Uterus (tissue), 2 donors: ENCODE measurements around the gene PILRB.

Source experiments
- POLR2A ChIP-seq, 2 donors: fragments of 450-650 bp; IDR thresholded peaks; one replicate each; pipeline ENCODE4 v1.6.1; 2016; ENCODE audit warnings: antibody characterized with exemption in 2 of 2, mild to moderate bottlenecking in 1 of 2, moderate library complexity in 1 of 2
- TF ChIP-seq, protein P1 (sequence below), 4 experiments: fragments of 200-600 bp in 2 of 4; fragments of 450-650 bp in 2 of 4; sonication (generic) in 2 of 4; IDR thresholded peaks; one replicate each; pipeline ENCODE4 v1.5.1; 2016 to 2019; ENCODE audit warnings: antibody characterized with exemption in 4 of 4, mild to moderate bottlenecking in 2 of 4, moderate library complexity in 1 of 4

DNA sequence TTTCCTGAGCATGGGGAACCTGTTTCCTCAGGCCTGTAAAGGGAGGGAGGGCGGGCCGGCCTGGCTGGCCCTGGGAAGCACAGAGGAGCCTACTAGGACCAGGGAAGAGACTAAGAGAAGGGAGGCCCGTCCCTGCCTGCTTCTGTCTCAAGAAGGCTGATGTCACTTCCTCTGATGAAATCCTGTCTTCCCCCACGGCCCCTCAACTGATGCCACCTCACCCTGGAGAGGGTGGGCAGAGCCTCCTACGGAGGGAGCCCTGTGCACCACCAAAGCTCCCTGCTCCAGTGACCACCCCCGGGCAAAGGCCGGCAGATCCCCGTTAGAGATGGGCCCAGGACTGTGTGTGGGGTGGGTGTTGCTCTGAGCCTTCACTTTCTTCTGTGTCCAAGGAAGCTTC, 14.3 kb downstream of the PILRB start:
- TF ChIP-seq, protein P1, sequence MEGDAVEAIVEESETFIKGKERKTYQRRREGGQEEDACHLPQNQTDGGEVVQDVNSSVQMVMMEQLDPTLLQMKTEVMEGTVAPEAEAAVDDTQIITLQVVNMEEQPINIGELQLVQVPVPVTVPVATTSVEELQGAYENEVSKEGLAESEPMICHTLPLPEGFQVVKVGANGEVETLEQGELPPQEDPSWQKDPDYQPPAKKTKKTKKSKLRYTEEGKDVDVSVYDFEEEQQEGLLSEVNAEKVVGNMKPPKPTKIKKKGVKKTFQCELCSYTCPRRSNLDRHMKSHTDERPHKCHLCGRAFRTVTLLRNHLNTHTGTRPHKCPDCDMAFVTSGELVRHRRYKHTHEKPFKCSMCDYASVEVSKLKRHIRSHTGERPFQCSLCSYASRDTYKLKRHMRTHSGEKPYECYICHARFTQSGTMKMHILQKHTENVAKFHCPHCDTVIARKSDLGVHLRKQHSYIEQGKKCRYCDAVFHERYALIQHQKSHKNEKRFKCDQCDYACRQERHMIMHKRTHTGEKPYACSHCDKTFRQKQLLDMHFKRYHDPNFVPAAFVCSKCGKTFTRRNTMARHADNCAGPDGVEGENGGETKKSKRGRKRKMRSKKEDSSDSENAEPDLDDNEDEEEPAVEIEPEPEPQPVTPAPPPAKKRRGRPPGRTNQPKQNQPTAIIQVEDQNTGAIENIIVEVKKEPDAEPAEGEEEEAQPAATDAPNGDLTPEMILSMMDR (IDR thresholded peaks at IDR 0.05), result no peak
- TF ChIP-seq POLR2A (IDR thresholded peaks at IDR 0.05), result no peak
